PC-9 (cell line): Measurements from ENCODE around the gene GRPEL2. TPM values are rescaled to one million over a fixed set of nuclear protein-coding genes. Genes with fewer than 3 reads are reported as not detected.

Experiments used
- BruUV-seq: library from RNA; stranded (reverse); fragments of 400-500 nt; replicated peaks from 2 replicates; lab custom pipeline; 2021; lab: Mats Ljungman, UMichigan
- CTCF ChIA-PET: fragments of 300-600 bp; sonication (Branson Sonifier 250); formaldehyde crosslinking; loops from one replicate; lab custom pipeline; 2022; ENCODE audit warnings: antibody characterized with exemption; lab: Charles Lee
- POLR2A ChIA-PET: fragments of 300-600 bp; sonication (Branson Sonifier 250); formaldehyde crosslinking; loops from one replicate; lab custom pipeline; 2022; ENCODE audit warnings: antibody characterized with exemption; ENCODE audit not compliant: unreplicated experiment; lab: Charles Lee
- DNase-seq, 2 experiments: peaks; one replicate each; pipeline versions ENCODE4 v3.0.0 to v3.0.0-alpha.2; 2015 to 2022; ENCODE audit warnings: mixed read lengths in 1 of 2
- H2AFZ ChIP-seq: fragments of 200-600 bp; sonication (generic); 2 replicates; pipeline ENCODE4 v1.8.1; 2017; ENCODE audit warnings: antibody characterized with exemption
- H3F3A ChIP-seq: fragments of 200-600 bp; sonication (generic); 2 replicates; pipeline ENCODE4 v1.8.1; 2017; ENCODE audit warnings: antibody characterized with exemption, mild to moderate bottlenecking, low read depth; ENCODE audit not compliant: insufficient read depth
- H3K27ac ChIP-seq: fragments of 200-600 bp; sonication (generic); 2 replicates; pipeline ENCODE4 v1.6.1; 2016; ENCODE audit warnings: mixed run types
- H3K27me3 ChIP-seq: fragments of 200-600 bp; sonication (generic); 2 replicates; pipeline ENCODE4 v1.6.1; 2016; ENCODE audit warnings: low read depth, mixed run types; ENCODE audit not compliant: insufficient read depth
- H3K36me3 ChIP-seq: fragments of 200-600 bp; sonication (generic); 2 replicates; pipeline ENCODE4 v1.6.1; 2016; ENCODE audit warnings: low read depth, mixed run types
- H3K4me1 ChIP-seq: fragments of 200-600 bp; sonication (generic); replicated peaks from 2 replicates; pipeline ENCODE4 v1.6.1; 2016; ENCODE audit warnings: mixed run types; ENCODE audit not compliant: insufficient read depth
- H3K4me2 ChIP-seq: fragments of 200-600 bp; sonication (generic); 2 replicates; pipeline ENCODE4 v1.6.1; 2017; ENCODE audit warnings: mixed run types
- H3K4me3 ChIP-seq: fragments of 200-600 bp; sonication (generic); 2 replicates; pipeline ENCODE4 v1.6.1; 2016; ENCODE audit warnings: mixed run types
- H3K79me2 ChIP-seq: fragments of 200-600 bp; sonication (generic); 2 replicates; pipeline ENCODE4 v1.6.1; 2017; ENCODE audit warnings: low read depth, mixed run types
- H3K9me2 ChIP-seq: fragments of 200-600 bp; sonication (generic); 2 replicates; pipeline ENCODE4 v1.8.1; 2017; ENCODE audit warnings: mild to moderate bottlenecking; ENCODE audit not compliant: insufficient read depth
- H3K9me3 ChIP-seq: fragments of 200-600 bp; sonication (generic); 2 replicates; pipeline ENCODE4 v1.8.1; 2016; ENCODE audit warnings: low read depth; ENCODE audit not compliant: insufficient read depth
- H4K20me1 ChIP-seq: fragments of 200-600 bp; sonication (generic); 2 replicates; pipeline ENCODE4 v1.8.1; 2017; ENCODE audit not compliant: insufficient read depth
- CTCF ChIP-seq: fragments of 200-600 bp; sonication (generic); conservative IDR thresholded peaks from 2 replicates; pipeline ENCODE4 v1.6.1; 2017; ENCODE audit warnings: mixed run types, antibody characterized with exemption, mild to moderate bottlenecking, moderate library complexity
- EZH2 ChIP-seq: fragments of 200-600 bp; sonication (generic); IDR thresholded peaks from 2 replicates; pipeline ENCODE4 v1.8.0; 2017; ENCODE audit warnings: antibody characterized with exemption, low read depth
- intact Hi-C: fragments of 100-400 bp; cut with micrococcal nuclease; formaldehyde crosslinking; loops from one replicate; pipeline ENCODE4 v1.10.0; 2022; ENCODE audit not compliant: unreplicated experiment
- total RNA-seq: library from RNA; stranded (reverse); gene quantifications from 2 replicates; pipeline ENCODE4 v1.2.3, GENCODE V29; 2021

Gene GRPEL2
- total RNA-seq, 1 experiment from 2014 or later = 32.4 TPM

- intact Hi-C loops = loop anchor here (5.0 kb wide), 1 partner anchor 221 kb away; no protein-coding TSS in a partner anchor
- POLR2A ChIA-PET = no interaction called here
- peaks cover 34% of the 10 kb centered on the region for H4K20me1 ChIP-seq
These were observed 3.2 kb downstream of the GRPEL2 start for GRCh38 chr5:149348518-149348917.

GRCh38 chr5:149349382-149349781, 4.1 kb downstream of the GRPEL2 start:
- H3K79me2 ChIP-seq = peaks cover 55% of the 10 kb centered on the region
- DNase-seq = no peak
- H3K4me2 ChIP-seq = no peak overlapping the region
- intact Hi-C loops = loop anchor here (5.0 kb wide), 1 partner anchor 222 kb away; no protein-coding TSS in a partner anchor
- ChIA-PET CTCF (no interaction called here), POLR2A (no interaction called here)
- peaks cover 10% of the 10 kb centered on the region for H3K4me1 ChIP-seq
- H3K4me3 ChIP-seq = no peak overlapping the region
- H3K9me2 ChIP-seq = no peaks in the 10 kb centered on the region
- no peaks in the 10 kb centered on the region for H3K9me3 ChIP-seq
- H3K27ac ChIP-seq = no peak overlapping the region
- no peak overlapping the region for H2AFZ ChIP-seq
- TF ChIP-seq EZH2 (no peak), CTCF (no peak)
- H3F3A ChIP-seq = peaks cover 38% of the 10 kb centered on the region
- no peaks in the 10 kb centered on the region for H3K27me3 ChIP-seq
- H3K36me3 ChIP-seq = peaks cover 60% of the 10 kb centered on the region
- H4K20me1 ChIP-seq = peaks cover 38% of the 10 kb centered on the region
- no TSS peak for BruUV-seq

More at GRCh38 chr5:149348518-149348917, 3.2 kb downstream of the GRPEL2 start:
- H2AFZ ChIP-seq = no peak overlapping the region
- BruUV-seq = no TSS peak
- no peak overlapping the region for H3K4me2 ChIP-seq
- CTCF ChIA-PET = no interaction called here
- H3K4me1 ChIP-seq = peaks cover 16% of the 10 kb centered on the region
- peaks cover 60% of the 10 kb centered on the region for H3K36me3 ChIP-seq
- H3K9me3 ChIP-seq = no peaks in the 10 kb centered on the region
- no peak overlapping the region for H3K4me3 ChIP-seq
- H3K9me2 ChIP-seq = no peaks in the 10 kb centered on the region
- no peaks in the 10 kb centered on the region for H3K27me3 ChIP-seq
- peaks cover 37% of the 10 kb centered on the region for H3F3A ChIP-seq
- peaks cover 55% of the 10 kb centered on the region for H3K79me2 ChIP-seq
- TF ChIP-seq EZH2 = no peak
- no peak for TF ChIP-seq CTCF
- no peak overlapping the region for H3K27ac ChIP-seq
- no peak for DNase-seq

GRCh38 chr5:149352169-149352568, 6.9 kb downstream of the GRPEL2 start:
- no peak overlapping the region for H2AFZ ChIP-seq
- H3K36me3 ChIP-seq = peaks cover 56% of the 10 kb centered on the region
- intact Hi-C loops = no loop called here
- peaks cover 7% of the 10 kb centered on the region for H3K4me1 ChIP-seq
- peaks cover 39% of the 10 kb centered on the region for H3K79me2 ChIP-seq
- H3K9me2 ChIP-seq = no peaks in the 10 kb centered on the region
- no peak for DNase-seq
- no peak overlapping the region for H3K4me2 ChIP-seq
- H3K4me3 ChIP-seq = no peak overlapping the region
- no peak overlapping the region for H3K27ac ChIP-seq
- CTCF ChIA-PET = no interaction called here
- no peaks in the 10 kb centered on the region for H3K9me3 ChIP-seq
- no peaks in the 10 kb centered on the region for H3K27me3 ChIP-seq
- H3F3A ChIP-seq = peaks cover 55% of the 10 kb centered on the region
- H4K20me1 ChIP-seq = peaks cover 37% of the 10 kb centered on the region
- no peak for TF ChIP-seq EZH2
- TF ChIP-seq CTCF = no peak
- POLR2A ChIA-PET = interaction anchor here (0.6 kb wide), 1 partner anchor 80 kb away, joined by 7 read pairs; no protein-coding TSS in a partner anchor
- BruUV-seq = no TSS peak
